IMR-90 (cell line): ENCODE data around the gene NDRG4. TPM values are rescaled to one million over a fixed set of nuclear protein-coding genes. Genes with fewer than 3 reads are reported as not detected.

Experiments used
- ATAC-seq: fragments of 200-7000 bp; cut with Tn5 transposase; 2 replicates; pipeline ENCODE4 v1.9.1; 2020; ENCODE audit warnings: low read depth, mild to moderate bottlenecking, moderate library complexity
- BruUV-seq: library from RNA; stranded (reverse); fragments of 400-500 nt; replicated peaks from 2 replicates; lab custom pipeline; 2021; lab: Mats Ljungman, UMichigan
- CTCF ChIA-PET: fragments of 300-600 bp; formaldehyde crosslinking; extraction: SDS; loops from one replicate; lab custom pipeline; 2021; ENCODE audit warnings: antibody characterized with exemption; lab: Yijun Ruan, JAX
- POLR2A ChIA-PET: fragments of 300-600 bp; sonication (Branson Sonifier 250); formaldehyde crosslinking; loops from one replicate; lab custom pipeline; 2022; ENCODE audit warnings: antibody characterized with exemption; ENCODE audit not compliant: unreplicated experiment; lab: Charles Lee
- DNase-seq: peaks from one replicate; pipeline ENCODE4 v3.0.0; 2013
- H2AFZ ChIP-seq: replicated peaks from 2 replicates; pipeline ENCODE3; 2013; ENCODE audit warnings: low read length, mild to moderate bottlenecking; ENCODE audit not compliant: poor library complexity
- H2AK5ac ChIP-seq: 2 replicates; pipeline ENCODE4 v1.6.1; 2013; ENCODE audit warnings: low read depth, low read length, inconsistent platforms
- H2AK9ac ChIP-seq: replicated peaks from 2 replicates; pipeline ENCODE3; 2013; ENCODE audit warnings: mild to moderate bottlenecking, low read depth, low read length, moderate library complexity; ENCODE audit not compliant: poor library complexity
- H2BK120ac ChIP-seq: 2 replicates; pipeline ENCODE4 v1.6.1; 2013; ENCODE audit warnings: low read depth, low read length, inconsistent platforms
- H2BK15ac ChIP-seq: 3 replicates; pipeline ENCODE4 v1.6.1; 2013; ENCODE audit warnings: low read depth, low read length, inconsistent platforms
- H2BK20ac ChIP-seq: 2 replicates; pipeline ENCODE4 v1.6.1; 2013; ENCODE audit warnings: low read depth, mild to moderate bottlenecking, inconsistent platforms, low read length, moderate library complexity
- H2BK5ac ChIP-seq: 2 replicates; pipeline ENCODE4 v1.6.1; 2013; ENCODE audit warnings: mild to moderate bottlenecking, low read depth, low read length, inconsistent platforms; ENCODE audit not compliant: poor library complexity, severe bottlenecking
- H3K14ac ChIP-seq: replicated peaks from 2 replicates; pipeline ENCODE4 v1.6.1; 2013; ENCODE audit warnings: low read depth, low read length, inconsistent platforms
- H3K18ac ChIP-seq: 2 replicates; pipeline ENCODE4 v1.6.1; 2013; ENCODE audit warnings: low read depth, low read length, control low read depth
- H3K23ac ChIP-seq: 2 replicates; pipeline ENCODE4 v1.6.1; 2013; ENCODE audit warnings: low read depth, low read length, inconsistent platforms
- H3K27ac ChIP-seq: 2 replicates; pipeline ENCODE4 v1.5.1; 2013; ENCODE audit warnings: mild to moderate bottlenecking, control low read depth, low read length; ENCODE audit not compliant: insufficient read depth
- H3K27me3 ChIP-seq: 2 replicates; pipeline ENCODE4 v1.6.1; 2013; ENCODE audit warnings: low read length; ENCODE audit not compliant: control insufficient read depth, insufficient read depth
- H3K36me3 ChIP-seq: 2 replicates; pipeline ENCODE4 v1.6.1; 2013; ENCODE audit warnings: low read length, mixed read lengths; ENCODE audit not compliant: control insufficient read depth, insufficient read depth
- H3K4ac ChIP-seq: 2 replicates; pipeline ENCODE4 v1.6.1; 2013; ENCODE audit warnings: low read depth, low read length, inconsistent platforms
- H3K4me1 ChIP-seq: 2 replicates; pipeline ENCODE4 v1.6.1; 2013; ENCODE audit warnings: low read length, mixed read lengths; ENCODE audit not compliant: control insufficient read depth, insufficient read depth
- H3K4me2 ChIP-seq: 2 replicates; pipeline ENCODE4 v1.6.1; 2013; ENCODE audit warnings: low read depth, mild to moderate bottlenecking, control low read depth, low read length, moderate library complexity
- H3K4me3 ChIP-seq: 2 replicates; pipeline ENCODE4 v1.5.1; 2013; ENCODE audit warnings: low read depth, mild to moderate bottlenecking, control low read depth, low read length, moderate library complexity; ENCODE audit not compliant: insufficient read depth
- H3K56ac ChIP-seq: 2 replicates; pipeline ENCODE4 v1.6.1; 2013; ENCODE audit warnings: low read length, inconsistent platforms; ENCODE audit not compliant: insufficient read depth; ENCODE audit errors: extremely low read depth
- H3K79me1 ChIP-seq, 2 experiments: 2 replicates each; pipeline ENCODE4 v1.6.1; 2013; ENCODE audit warnings: low read length in 2 of 2, inconsistent platforms in 1 of 2, low read depth in 1 of 2
- H3K9ac ChIP-seq: 2 replicates; pipeline ENCODE4 v1.6.1; 2013; ENCODE audit warnings: low read depth, low read length, control low read depth
- H3K9me1 ChIP-seq: 2 replicates; pipeline ENCODE4 v1.6.1; 2013; ENCODE audit warnings: low read length, inconsistent platforms; ENCODE audit not compliant: insufficient read depth
- H3K9me3 ChIP-seq: 2 replicates; pipeline ENCODE4 v1.6.1; 2013; ENCODE audit warnings: low read length; ENCODE audit not compliant: control insufficient read depth, insufficient read depth
- H4K20me1 ChIP-seq: 2 replicates; pipeline ENCODE4 v1.6.1; 2013; ENCODE audit warnings: low read length, inconsistent platforms; ENCODE audit not compliant: insufficient read depth
- H4K5ac ChIP-seq: 2 replicates; pipeline ENCODE4 v1.6.1; 2013; ENCODE audit warnings: mild to moderate bottlenecking, low read depth, low read length, control low read depth
- H4K8ac ChIP-seq, 2 experiments: 2 replicates each; pipeline ENCODE4 v1.6.1; 2013; ENCODE audit warnings: low read depth in 2 of 2, low read length in 2 of 2, control low read depth in 1 of 2, inconsistent platforms in 1 of 2
- H4K91ac ChIP-seq: 2 replicates; pipeline ENCODE4 v1.6.1; 2013; ENCODE audit warnings: low read depth, low read length, inconsistent platforms; ENCODE audit not compliant: insufficient read depth
- BHLHE40 ChIP-seq: fragments of 150-350 bp; IDR thresholded peaks from 2 replicates; pipeline ENCODE4 v1.6.1; 2016; ENCODE audit warnings: mild to moderate bottlenecking, low read depth, low read length
- CEBPB ChIP-seq: IDR thresholded peaks from 2 replicates; pipeline ENCODE4 v1.6.1; 2012; ENCODE audit warnings: low read depth, low read length, improper control_type of control experiment
- CHD1 ChIP-seq: IDR thresholded peaks from 2 replicates; pipeline ENCODE4 v1.6.1; 2012; ENCODE audit warnings: low read depth, low read length, improper control_type of control experiment
- FOS ChIP-seq: fragments of 150-350 bp; IDR thresholded peaks from 2 replicates; pipeline ENCODE4 v1.6.1; 2016; ENCODE audit warnings: low read depth, low read length
- MAFK ChIP-seq: IDR thresholded peaks from 2 replicates; pipeline ENCODE4 v1.6.1; 2012; ENCODE audit warnings: low read depth, low read length, improper control_type of control experiment
- MXI1 ChIP-seq: IDR thresholded peaks from 2 replicates; pipeline ENCODE4 v1.6.1; 2012; ENCODE audit warnings: low read depth, mild to moderate bottlenecking, low read length, moderate library complexity, borderline replicate concordance
- NFE2L2 ChIP-seq: fragments of 150-350 bp; IDR thresholded peaks from 2 replicates; pipeline ENCODE4 v1.6.1; 2016; ENCODE audit warnings: low read depth, mild to moderate bottlenecking, low read length
- POLR2A ChIP-seq: IDR thresholded peaks from 2 replicates; pipeline ENCODE4 v1.6.1; 2012; ENCODE audit warnings: mild to moderate bottlenecking, low read depth, low read length
- RCOR1 ChIP-seq: IDR thresholded peaks from 2 replicates; pipeline ENCODE4 v1.6.1; 2012; ENCODE audit warnings: mild to moderate bottlenecking, low read length, improper control_type of control experiment; ENCODE audit not compliant: insufficient replicate concordance
- WGBS, 2 experiments: methylation state at CpG; one replicate each; pipeline versions ENCODE4 v1.1.5 to v1.1.7; 2013; ENCODE audit warnings: missing lambda C conversion rate in 2 of 2; ENCODE audit not compliant: insufficient read length in 1 of 2; ENCODE audit errors: extremely low coverage in 2 of 2; 5-methylcytosine and 5-hydroxymethylcytosine counted together
- dilution Hi-C: fragments of 300-500 bp; cut with HindIII; formaldehyde crosslinking; loops from one replicate; pipeline ENCODE4 v1.14.3; 2018; ENCODE audit warnings: low sequenced_read_pairs; ENCODE audit not compliant: unreplicated experiment
- in situ Hi-C: fragments of 300-500 bp; cut with MboI; formaldehyde crosslinking; loops from 3 replicates; pipeline ENCODE4 v1.14.3; 2019; ENCODE audit warnings: low sequenced_read_pairs, inconsistent platforms, mixed read lengths
- intact Hi-C: fragments of 100-400 bp; cut with micrococcal nuclease; formaldehyde crosslinking; loops from 2 replicates; pipeline ENCODE4 v1.10.0; 2022
- polyA plus RNA-seq, 3 experiments: library from polyadenylated mRNA; depleted of rRNA; stranded (reverse); fragments of >200 nt; gene quantifications; 2 replicates each; pipeline ENCODE4 v1.2.3, GENCODE V29; 2012; ENCODE audit warnings: low replicate concordance in 1 of 3
- total RNA-seq: library from RNA; depleted of rRNA; stranded (reverse); fragments of >200 nt; gene quantifications from 2 replicates; pipeline ENCODE4 v1.2.3, GENCODE V29; 2012
- TF ChIP-seq, protein P1 (sequence below): fragments of 150-350 bp; IDR thresholded peaks from 2 replicates; pipeline ENCODE4 v1.6.1; 2016; ENCODE audit warnings: low read depth, mild to moderate bottlenecking, low read length, moderate library complexity, borderline replicate concordance
- TF ChIP-seq, protein P2 (sequence below): fragments of 150-350 bp; IDR thresholded peaks from 2 replicates; pipeline ENCODE4 v1.6.1; 2017; ENCODE audit warnings: mild to moderate bottlenecking, antibody characterized with exemption, low read length, low read depth
- TF ChIP-seq, protein P3 (sequence below): conservative IDR thresholded peaks from 2 replicates; pipeline ENCODE4 v1.5.1; 2012; ENCODE audit warnings: mild to moderate bottlenecking, low read depth, low read length, improper control_type of control experiment

NDRG4 gene
- total and polyA plus RNA-seq, 2 of the 4 experiments (the other 2 are of a cell fraction): 10.9 to 23.5 TPM

DNA sequence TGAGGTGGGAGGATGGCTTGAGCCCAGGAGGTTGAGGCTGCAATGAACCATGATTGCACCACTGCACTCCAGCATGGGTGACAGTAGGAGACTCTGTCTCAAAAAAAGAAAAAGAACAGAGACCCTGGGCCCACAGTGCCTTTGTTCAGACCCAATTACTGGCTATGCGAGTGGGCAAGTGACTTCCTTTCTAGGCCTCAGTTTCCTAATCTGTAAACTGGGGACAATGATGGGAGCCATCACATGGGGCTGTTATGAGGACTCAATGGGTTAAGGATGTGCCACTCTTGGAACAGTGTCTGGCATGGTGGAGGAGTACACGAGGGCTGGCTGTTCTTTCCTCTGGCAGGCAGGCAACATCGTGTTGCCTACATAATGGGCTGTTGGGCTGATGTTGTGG lies 47.3 kb upstream of the NDRG4 start:
- intact Hi-C loops (no loop called here), dilution Hi-C loops (no loop called here), in situ Hi-C loops (no loop called here)
- Histone ChIP-seq H3K9ac (no peak overlapping the region), H2BK20ac (no peak overlapping the region), H2BK120ac (no peak overlapping the region), H3K4me2 (no peak overlapping the region), H4K5ac (no peak overlapping the region), H2AK5ac (no peak overlapping the region), H3K4ac (no peak overlapping the region), H3K4me1 (no peaks in the 10 kb centered on the region), H3K4me3 (no peak overlapping the region), H3K36me3 (no peaks in the 10 kb centered on the region), H4K20me1 (no peaks in the 10 kb centered on the region), H2BK15ac (no peak overlapping the region), H2BK5ac (no peak overlapping the region), H3K56ac (no peak overlapping the region), H3K27ac (no peak overlapping the region), H3K9me1 (no peaks in the 10 kb centered on the region), H3K79me1 (no peaks in the 10 kb centered on the region), H3K9me3 (no peaks in the 10 kb centered on the region), H2AK9ac (no peak overlapping the region), H3K27me3 (peaks cover 22% of the 10 kb centered on the region), H3K23ac (no peak overlapping the region), H2AFZ (no peak overlapping the region), H3K14ac (no peak overlapping the region), H3K18ac (no peak overlapping the region), H4K8ac (no peak overlapping the region), H4K91ac (no peak overlapping the region)
- ChIA-PET CTCF (no interaction called here), POLR2A (no interaction called here)
- no TSS peak for BruUV-seq
- WGBS, 2 experiments: 80% methylated on average over 2 of the region's 3 CpGs; no CpG with 5 or more reads in 1 of the 2 experiments
- no peak for DNase-seq
- no peak for ATAC-seq
- TF ChIP-seq MAFK (no peak), POLR2A (no peak), NFE2L2 (no peak), FOS (no peak), CHD1 (no peak), BHLHE40 (no peak), RCOR1 (no peak), CEBPB (no peak), MXI1 (no peak)
- TF ChIP-seq, protein P1, sequence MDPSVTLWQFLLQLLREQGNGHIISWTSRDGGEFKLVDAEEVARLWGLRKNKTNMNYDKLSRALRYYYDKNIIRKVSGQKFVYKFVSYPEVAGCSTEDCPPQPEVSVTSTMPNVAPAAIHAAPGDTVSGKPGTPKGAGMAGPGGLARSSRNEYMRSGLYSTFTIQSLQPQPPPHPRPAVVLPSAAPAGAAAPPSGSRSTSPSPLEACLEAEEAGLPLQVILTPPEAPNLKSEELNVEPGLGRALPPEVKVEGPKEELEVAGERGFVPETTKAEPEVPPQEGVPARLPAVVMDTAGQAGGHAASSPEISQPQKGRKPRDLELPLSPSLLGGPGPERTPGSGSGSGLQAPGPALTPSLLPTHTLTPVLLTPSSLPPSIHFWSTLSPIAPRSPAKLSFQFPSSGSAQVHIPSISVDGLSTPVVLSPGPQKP: no peak
- TF ChIP-seq, protein P2, sequence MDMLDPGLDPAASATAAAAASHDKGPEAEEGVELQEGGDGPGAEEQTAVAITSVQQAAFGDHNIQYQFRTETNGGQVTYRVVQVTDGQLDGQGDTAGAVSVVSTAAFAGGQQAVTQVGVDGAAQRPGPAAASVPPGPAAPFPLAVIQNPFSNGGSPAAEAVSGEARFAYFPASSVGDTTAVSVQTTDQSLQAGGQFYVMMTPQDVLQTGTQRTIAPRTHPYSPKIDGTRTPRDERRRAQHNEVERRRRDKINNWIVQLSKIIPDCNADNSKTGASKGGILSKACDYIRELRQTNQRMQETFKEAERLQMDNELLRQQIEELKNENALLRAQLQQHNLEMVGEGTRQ: no peak
- TF ChIP-seq, protein P3, sequence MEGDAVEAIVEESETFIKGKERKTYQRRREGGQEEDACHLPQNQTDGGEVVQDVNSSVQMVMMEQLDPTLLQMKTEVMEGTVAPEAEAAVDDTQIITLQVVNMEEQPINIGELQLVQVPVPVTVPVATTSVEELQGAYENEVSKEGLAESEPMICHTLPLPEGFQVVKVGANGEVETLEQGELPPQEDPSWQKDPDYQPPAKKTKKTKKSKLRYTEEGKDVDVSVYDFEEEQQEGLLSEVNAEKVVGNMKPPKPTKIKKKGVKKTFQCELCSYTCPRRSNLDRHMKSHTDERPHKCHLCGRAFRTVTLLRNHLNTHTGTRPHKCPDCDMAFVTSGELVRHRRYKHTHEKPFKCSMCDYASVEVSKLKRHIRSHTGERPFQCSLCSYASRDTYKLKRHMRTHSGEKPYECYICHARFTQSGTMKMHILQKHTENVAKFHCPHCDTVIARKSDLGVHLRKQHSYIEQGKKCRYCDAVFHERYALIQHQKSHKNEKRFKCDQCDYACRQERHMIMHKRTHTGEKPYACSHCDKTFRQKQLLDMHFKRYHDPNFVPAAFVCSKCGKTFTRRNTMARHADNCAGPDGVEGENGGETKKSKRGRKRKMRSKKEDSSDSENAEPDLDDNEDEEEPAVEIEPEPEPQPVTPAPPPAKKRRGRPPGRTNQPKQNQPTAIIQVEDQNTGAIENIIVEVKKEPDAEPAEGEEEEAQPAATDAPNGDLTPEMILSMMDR: no peak
